HepG2 (cell line): ENCODE measurements around the gene PRSS12. TPM values are rescaled to one million over a fixed set of nuclear protein-coding genes. Genes with fewer than 3 reads are reported as not detected.

Experiments used
- GABPB1 ChIP-seq: IDR thresholded peaks from 2 replicates; pipeline ENCODE4 v1.6.1; 2016; ENCODE audit warnings: mild to moderate bottlenecking, missing genetic modification reagents, moderate library complexity, missing compliant biosample characterization
- RFX5 ChIP-seq: IDR thresholded peaks from 2 replicates; pipeline ENCODE4 v1.6.1; 2011; ENCODE audit warnings: low read depth, low read length, improper control_type of control experiment
- ZFP62 ChIP-seq: sonication (generic); formaldehyde crosslinking; IDR thresholded peaks from 2 replicates; pipeline ENCODE4 v1.4.0; 2020; ENCODE audit warnings: missing genetic modification reagents
- polyA plus RNA-seq, 8 experiments: library from polyadenylated mRNA; depleted of rRNA in 3 of 8; stranded (reverse) in 7 of 8; unstranded in 1 of 8; fragments of >200 nt; fragmentation: Illumina TruSeq in 4 of 8; extraction: Trizol in 4 of 8; gene quantifications; 2 replicates each; pipeline versions ENCODE4 v1.2.1 to v1.2.3, GENCODE V29; 2011 to 2016; ENCODE audit warnings: low read depth in 4 of 8, missing spikeins in 1 of 8, mixed read lengths in 1 of 8; ENCODE audit not compliant: insufficient read depth in 1 of 8
- total RNA-seq, 5 experiments: library from RNA; depleted of rRNA; stranded (reverse); fragments of >200 nt; fragmentation: Illumina TruSeq; extraction: Trizol; gene quantifications; 2 replicates each; pipeline ENCODE4 v1.2.3, GENCODE V29; 2016; ENCODE audit warnings: low read depth in 1 of 5
- TF ChIP-seq, protein P1 (sequence below): sonication (generic); formaldehyde crosslinking; IDR thresholded peaks from 2 replicates; pipeline ENCODE4 v1.4.0; 2020; ENCODE audit warnings: missing genetic modification reagents, borderline replicate concordance
- TF ChIP-seq, protein P2 (sequence below): sonication (generic); formaldehyde crosslinking; IDR thresholded peaks from 2 replicates; pipeline ENCODE4 v1.8.1; 2022; ENCODE audit warnings: low read depth, mild to moderate bottlenecking, missing genetic modification reagents
- TF ChIP-seq, protein P3 (sequence below): sonication (generic); formaldehyde crosslinking; conservative IDR thresholded peaks from 2 replicates; pipeline ENCODE4 v1.8.0; 2022; ENCODE audit warnings: mild to moderate bottlenecking, moderate library complexity, missing genetic modification reagents

PRSS12 gene
- total and polyA plus RNA-seq, 2 of the 13 experiments (the other 11 are each of a cell fraction or from before 2014, with no cell fraction given) = 0.02 TPM; not detected in 1

DNA sequence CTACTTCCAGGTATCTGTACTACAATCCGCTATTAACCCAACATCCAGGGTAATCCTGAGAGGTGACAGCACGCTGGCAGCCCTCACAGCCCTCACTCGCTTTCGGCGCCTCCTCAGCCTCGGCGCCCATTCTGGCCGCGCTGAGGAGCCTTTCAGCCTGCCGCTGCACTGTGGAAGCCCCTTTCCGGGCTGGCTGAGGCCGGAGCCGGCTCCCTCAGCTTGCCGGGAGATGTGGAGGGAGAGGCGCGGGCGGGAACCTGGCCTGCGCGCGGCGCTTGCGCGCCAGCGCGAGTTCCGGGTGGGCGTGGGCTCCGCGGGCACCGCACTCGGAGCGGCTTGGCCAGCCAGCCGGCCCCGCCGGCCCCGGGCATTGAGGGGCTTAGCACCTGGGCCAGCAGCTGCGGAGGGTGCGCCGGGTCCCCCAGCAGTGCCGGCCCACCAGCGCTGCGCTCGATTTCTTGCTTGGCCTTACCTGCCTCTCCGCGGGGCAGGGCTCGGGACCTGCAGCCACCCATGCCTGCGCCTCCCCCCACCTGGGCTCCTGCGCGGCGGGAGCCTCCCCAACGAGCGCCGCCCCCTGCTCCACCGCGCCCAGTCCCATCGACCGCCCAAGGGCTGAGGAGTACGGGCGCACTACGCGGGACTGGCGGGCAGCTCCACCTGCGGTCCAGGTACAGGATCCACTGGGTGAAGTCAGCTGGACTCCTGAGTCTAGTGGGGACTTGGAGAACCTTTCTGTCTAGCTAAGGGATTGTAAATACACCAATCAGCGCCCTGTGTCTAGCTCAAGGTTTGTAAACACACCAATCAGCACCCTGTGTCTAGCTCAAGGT, 87.3 kb downstream of the PRSS12 start (continued):
- TF ChIP-seq, protein P1, sequence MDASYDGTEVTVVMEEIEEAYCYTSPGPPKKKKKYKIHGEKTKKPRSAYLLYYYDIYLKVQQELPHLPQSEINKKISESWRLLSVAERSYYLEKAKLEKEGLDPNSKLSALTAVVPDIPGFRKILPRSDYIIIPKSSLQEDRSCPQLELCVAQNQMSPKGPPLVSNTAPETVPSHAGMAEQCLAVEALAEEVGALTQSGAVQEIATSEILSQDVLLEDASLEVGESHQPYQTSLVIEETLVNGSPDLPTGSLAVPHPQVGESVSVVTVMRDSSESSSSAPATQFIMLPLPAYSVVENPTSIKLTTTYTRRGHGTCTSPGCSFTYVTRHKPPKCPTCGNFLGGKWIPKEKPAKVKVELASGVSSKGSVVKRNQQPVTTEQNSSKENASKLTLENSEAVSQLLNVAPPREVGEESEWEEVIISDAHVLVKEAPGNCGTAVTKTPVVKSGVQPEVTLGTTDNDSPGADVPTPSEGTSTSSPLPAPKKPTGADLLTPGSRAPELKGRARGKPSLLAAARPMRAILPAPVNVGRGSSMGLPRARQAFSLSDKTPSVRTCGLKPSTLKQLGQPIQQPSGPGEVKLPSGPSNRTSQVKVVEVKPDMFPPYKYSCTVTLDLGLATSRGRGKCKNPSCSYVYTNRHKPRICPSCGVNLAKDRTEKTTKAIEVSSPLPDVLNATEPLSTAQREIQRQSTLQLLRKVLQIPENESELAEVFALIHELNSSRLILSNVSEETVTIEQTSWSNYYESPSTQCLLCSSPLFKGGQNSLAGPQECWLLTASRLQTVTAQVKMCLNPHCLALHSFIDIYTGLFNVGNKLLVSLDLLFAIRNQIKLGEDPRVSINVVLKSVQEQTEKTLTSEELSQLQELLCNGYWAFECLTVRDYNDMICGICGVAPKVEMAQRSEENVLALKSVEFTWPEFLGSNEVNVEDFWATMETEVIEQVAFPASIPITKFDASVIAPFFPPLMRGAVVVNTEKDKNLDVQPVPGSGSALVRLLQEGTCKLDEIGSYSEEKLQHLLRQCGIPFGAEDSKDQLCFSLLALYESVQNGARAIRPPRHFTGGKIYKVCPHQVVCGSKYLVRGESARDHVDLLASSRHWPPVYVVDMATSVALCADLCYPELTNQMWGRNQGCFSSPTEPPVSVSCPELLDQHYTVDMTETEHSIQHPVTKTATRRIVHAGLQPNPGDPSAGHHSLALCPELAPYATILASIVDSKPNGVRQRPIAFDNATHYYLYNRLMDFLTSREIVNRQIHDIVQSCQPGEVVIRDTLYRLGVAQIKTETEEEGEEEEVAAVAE (CRISPR knock-in tag) = peak; percentile 72; the same call in 1 of the 2 replicates
- TF ChIP-seq RFX5 (no peak), GABPB1 (peak; percentile 62; the same call in 1 of the 2 replicates), ZFP62 (CRISPR knock-in tag) (no peak)
- TF ChIP-seq, protein P2, sequence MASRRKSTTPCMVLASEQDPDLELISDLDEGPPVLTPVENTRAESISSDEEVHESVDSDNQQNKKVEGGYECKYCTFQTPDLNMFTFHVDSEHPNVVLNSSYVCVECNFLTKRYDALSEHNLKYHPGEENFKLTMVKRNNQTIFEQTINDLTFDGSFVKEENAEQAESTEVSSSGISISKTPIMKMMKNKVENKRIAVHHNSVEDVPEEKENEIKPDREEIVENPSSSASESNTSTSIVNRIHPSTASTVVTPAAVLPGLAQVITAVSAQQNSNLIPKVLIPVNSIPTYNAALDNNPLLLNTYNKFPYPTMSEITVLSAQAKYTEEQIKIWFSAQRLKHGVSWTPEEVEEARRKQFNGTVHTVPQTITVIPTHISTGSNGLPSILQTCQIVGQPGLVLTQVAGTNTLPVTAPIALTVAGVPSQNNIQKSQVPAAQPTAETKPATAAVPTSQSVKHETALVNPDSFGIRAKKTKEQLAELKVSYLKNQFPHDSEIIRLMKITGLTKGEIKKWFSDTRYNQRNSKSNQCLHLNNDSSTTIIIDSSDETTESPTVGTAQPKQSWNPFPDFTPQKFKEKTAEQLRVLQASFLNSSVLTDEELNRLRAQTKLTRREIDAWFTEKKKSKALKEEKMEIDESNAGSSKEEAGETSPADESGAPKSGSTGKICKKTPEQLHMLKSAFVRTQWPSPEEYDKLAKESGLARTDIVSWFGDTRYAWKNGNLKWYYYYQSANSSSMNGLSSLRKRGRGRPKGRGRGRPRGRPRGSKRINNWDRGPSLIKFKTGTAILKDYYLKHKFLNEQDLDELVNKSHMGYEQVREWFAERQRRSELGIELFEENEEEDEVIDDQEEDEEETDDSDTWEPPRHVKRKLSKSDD = peak; percentile 34; the same call in 1 of the 2 replicates
- TF ChIP-seq, protein P3, sequence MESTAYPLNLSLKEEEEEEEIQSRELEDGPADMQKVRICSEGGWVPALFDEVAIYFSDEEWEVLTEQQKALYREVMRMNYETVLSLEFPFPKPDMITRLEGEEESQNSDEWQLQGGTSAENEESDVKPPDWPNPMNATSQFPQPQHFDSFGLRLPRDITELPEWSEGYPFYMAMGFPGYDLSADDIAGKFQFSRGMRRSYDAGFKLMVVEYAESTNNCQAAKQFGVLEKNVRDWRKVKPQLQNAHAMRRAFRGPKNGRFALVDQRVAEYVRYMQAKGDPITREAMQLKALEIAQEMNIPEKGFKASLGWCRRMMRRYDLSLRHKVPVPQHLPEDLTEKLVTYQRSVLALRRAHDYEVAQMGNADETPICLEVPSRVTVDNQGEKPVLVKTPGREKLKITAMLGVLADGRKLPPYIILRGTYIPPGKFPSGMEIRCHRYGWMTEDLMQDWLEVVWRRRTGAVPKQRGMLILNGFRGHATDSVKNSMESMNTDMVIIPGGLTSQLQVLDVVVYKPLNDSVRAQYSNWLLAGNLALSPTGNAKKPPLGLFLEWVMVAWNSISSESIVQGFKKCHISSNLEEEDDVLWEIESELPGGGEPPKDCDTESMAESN (CRISPR knock-in tag) = peak; percentile 49; the same call in 1 of the 2 replicates
